ENCODE measurements around the gene AIMP1. TPM values are rescaled to one million over a fixed set of nuclear protein-coding genes. Genes with fewer than 3 reads are reported as not detected.

The AIMP1 gene
- total and polyA plus RNA-seq, 10 of the 15 experiments (the other 5 are each of a cell fraction or from before 2014, with no cell fraction given) = 18.6 to 131 (median 56.5) TPM

DNA sequence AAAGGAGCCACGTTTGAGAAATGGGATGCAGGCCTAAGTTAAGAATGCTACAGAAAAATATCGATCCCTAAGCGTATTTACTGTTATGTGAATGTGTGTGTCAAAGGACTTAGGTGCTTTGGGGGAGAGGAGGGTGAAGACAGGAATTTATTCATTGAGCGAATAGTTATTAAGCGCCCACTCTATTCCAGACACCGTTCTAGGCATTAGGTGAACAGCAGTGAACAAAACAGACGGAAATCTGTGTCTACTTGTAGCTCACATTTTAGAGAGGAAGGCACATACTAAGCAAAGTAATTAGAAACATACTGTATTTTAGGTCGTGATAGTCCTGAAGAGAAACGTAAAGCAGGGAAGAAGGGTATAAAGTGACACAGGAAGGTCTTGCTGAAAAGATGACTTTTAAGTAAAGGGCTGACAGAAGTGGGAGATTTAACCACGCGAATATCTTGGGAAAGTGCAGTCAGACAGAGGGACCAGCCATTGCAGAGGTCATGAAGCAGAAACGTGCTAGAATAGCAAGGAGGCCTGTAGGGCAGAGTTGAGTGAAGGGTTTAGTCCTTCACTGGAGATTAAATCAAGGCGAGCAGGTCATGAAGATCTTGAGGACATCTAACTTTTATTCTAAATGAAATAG lies 541 bp downstream of the AIMP1 start (continued):
- TF ChIP-seq, protein P1, sequence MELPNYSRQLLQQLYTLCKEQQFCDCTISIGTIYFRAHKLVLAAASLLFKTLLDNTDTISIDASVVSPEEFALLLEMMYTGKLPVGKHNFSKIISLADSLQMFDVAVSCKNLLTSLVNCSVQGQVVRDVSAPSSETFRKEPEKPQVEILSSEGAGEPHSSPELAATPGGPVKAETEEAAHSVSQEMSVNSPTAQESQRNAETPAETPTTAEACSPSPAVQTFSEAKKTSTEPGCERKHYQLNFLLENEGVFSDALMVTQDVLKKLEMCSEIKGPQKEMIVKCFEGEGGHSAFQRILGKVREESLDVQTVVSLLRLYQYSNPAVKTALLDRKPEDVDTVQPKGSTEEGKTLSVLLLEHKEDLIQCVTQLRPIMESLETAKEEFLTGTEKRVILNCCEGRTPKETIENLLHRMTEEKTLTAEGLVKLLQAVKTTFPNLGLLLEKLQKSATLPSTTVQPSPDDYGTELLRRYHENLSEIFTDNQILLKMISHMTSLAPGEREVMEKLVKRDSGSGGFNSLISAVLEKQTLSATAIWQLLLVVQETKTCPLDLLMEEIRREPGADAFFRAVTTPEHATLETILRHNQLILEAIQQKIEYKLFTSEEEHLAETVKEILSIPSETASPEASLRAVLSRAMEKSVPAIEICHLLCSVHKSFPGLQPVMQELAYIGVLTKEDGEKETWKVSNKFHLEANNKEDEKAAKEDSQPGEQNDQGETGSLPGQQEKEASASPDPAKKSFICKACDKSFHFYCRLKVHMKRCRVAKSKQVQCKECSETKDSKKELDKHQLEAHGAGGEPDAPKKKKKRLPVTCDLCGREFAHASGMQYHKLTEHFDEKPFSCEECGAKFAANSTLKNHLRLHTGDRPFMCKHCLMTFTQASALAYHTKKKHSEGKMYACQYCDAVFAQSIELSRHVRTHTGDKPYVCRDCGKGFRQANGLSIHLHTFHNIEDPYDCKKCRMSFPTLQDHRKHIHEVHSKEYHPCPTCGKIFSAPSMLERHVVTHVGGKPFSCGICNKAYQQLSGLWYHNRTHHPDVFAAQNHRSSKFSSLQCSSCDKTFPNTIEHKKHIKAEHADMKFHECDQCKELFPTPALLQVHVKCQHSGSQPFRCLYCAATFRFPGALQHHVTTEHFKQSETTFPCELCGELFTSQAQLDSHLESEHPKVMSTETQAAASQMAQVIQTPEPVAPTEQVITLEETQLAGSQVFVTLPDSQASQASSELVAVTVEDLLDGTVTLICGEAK (IDR thresholded peaks at IDR 0.05; ENCODE audit: borderline replicate concordance) = no peak
- TF ChIP-seq SUZ12 (IDR thresholded peaks at IDR 0.05; ENCODE audit: unreplicated experiment) (no peak), SPI1 (IDR thresholded peaks at IDR 0.05; ENCODE audit: borderline replicate concordance, insufficient read depth, low read depth, low read length) (no peak), WRNIP1 (IDR thresholded peaks at IDR 0.05; ENCODE audit: borderline replicate concordance, low read depth, low read length) (0 out of 2 replicates have a peak, but pooled peaks have one; percentile 24), FOS (IDR thresholded peaks at IDR 0.05; ENCODE audit: borderline replicate concordance, extremely low read depth, insufficient read length) (no peak)
- TF ChIP-seq, protein P2, sequence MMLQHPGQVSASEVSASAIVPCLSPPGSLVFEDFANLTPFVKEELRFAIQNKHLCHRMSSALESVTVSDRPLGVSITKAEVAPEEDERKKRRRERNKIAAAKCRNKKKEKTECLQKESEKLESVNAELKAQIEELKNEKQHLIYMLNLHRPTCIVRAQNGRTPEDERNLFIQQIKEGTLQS (IDR thresholded peaks at IDR 0.05; ENCODE audit: borderline replicate concordance, extremely low read depth, low read depth, low read length) = no peak

DNA sequence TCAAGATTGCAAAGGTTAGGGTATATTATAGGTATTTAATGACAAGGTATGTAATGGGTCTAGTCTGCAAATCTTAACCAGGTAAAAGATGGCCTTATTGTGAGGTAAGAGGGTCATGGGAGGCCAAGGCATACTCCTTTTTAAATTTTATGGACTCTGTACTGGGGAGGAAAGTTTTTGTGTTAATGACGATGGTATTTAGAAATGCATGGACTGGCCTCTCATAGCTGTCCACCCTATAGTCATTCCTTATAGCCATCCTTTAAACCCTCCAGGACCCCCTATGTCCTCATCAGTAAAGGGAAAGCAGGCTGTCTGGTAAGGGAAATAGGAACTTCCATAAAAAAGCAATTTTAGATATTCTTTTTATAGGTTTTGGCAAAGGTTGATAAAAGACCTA lies 1.5 kb downstream of the AIMP1 start:
- FAIRE-seq (no peak), ATAC-seq (no peak), DNase-seq (ENCODE audit: low read depth, low spot score) (no peak)
- Histone ChIP-seq H2AFZ (ENCODE audit: control insufficient read depth, low read depth, low read length) (no peak overlapping the region), H3K9ac (ENCODE audit: control insufficient read depth, insufficient read depth, low read length) (no peak overlapping the region), H3K27me3 (replicated peaks in 1 of 2; ENCODE audit: control insufficient read depth in 2 of 2, insufficient read depth in 2 of 2, low read length in 1 of 2) (no peaks in the 10 kb centered on the region), H3K4me3 (peak overlapping the region; percentile 83), H3K36me3 (ENCODE audit: control insufficient read depth in 2 of 2, insufficient read depth in 2 of 2, low read length in 1 of 2) (no peaks in the 10 kb centered on the region; a peak in 1 of 4 replicates), H3K79me2 (ENCODE audit: control insufficient read depth, insufficient read depth, low read length) (peaks cover 78% of the 10 kb centered on the region), H3K27ac (ENCODE audit: control insufficient read depth, insufficient read depth) (no peak overlapping the region), H4K20me1 (ENCODE audit: control insufficient read depth, insufficient read depth) (no peaks in the 10 kb centered on the region), H3K4me1 (ENCODE audit: control insufficient read depth, insufficient read depth, low read length) (no peaks in the 10 kb centered on the region; the same call in 1 of the 2 replicates), H3K4me2 (ENCODE audit: control insufficient read depth, insufficient read depth) (peak overlapping the region; percentile 78), H3K9me3 (replicated peaks; ENCODE audit: control insufficient read depth, insufficient read depth, low read length) (peaks cover 2% of the 10 kb centered on the region; the same call in 2 of the 3 replicates)
- ChIA-PET SMC1A (ENCODE audit: uncharacterized antibody, unreplicated experiment) (no interaction called here), RAD21 (ENCODE audit: unreplicated experiment) (no interaction called here), POLR2A (no interaction called here), CTCF (no interaction called here)
- in situ Hi-C loops (cut with MboI) = no loop called here
- intact Hi-C loops (cut with micrococcal nuclease; ENCODE audit: unreplicated experiment) = no loop called here
- 65% methylated on average over 1 of the region's 1 CpG for WGBS (ENCODE audit: insufficient coverage, insufficient replicate concordance, low lambda C conversion rate, missing lambda C conversion rate)
- no TSS peak for BruUV-seq (replicated peaks)
- TF ChIP-seq, protein P3, sequence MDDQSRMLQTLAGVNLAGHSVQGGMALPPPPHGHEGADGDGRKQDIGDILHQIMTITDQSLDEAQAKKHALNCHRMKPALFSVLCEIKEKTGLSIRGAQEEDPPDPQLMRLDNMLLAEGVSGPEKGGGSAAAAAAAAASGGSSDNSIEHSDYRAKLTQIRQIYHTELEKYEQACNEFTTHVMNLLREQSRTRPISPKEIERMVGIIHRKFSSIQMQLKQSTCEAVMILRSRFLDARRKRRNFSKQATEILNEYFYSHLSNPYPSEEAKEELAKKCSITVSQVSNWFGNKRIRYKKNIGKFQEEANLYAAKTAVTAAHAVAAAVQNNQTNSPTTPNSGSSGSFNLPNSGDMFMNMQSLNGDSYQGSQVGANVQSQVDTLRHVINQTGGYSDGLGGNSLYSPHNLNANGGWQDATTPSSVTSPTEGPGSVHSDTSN (IDR thresholded peaks at IDR 0.05; ENCODE audit: insufficient replicate concordance, low read depth, low read length) = no peak
- no peak for TF ChIP-seq HCFC1 (IDR thresholded peaks at IDR 0.05; ENCODE audit: low read length)
- TF ChIP-seq, protein P4, sequence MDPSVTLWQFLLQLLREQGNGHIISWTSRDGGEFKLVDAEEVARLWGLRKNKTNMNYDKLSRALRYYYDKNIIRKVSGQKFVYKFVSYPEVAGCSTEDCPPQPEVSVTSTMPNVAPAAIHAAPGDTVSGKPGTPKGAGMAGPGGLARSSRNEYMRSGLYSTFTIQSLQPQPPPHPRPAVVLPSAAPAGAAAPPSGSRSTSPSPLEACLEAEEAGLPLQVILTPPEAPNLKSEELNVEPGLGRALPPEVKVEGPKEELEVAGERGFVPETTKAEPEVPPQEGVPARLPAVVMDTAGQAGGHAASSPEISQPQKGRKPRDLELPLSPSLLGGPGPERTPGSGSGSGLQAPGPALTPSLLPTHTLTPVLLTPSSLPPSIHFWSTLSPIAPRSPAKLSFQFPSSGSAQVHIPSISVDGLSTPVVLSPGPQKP (IDR thresholded peaks at IDR 0.05; ENCODE audit: low read depth, low read length) = no peak
- TF ChIP-seq, protein P5, sequence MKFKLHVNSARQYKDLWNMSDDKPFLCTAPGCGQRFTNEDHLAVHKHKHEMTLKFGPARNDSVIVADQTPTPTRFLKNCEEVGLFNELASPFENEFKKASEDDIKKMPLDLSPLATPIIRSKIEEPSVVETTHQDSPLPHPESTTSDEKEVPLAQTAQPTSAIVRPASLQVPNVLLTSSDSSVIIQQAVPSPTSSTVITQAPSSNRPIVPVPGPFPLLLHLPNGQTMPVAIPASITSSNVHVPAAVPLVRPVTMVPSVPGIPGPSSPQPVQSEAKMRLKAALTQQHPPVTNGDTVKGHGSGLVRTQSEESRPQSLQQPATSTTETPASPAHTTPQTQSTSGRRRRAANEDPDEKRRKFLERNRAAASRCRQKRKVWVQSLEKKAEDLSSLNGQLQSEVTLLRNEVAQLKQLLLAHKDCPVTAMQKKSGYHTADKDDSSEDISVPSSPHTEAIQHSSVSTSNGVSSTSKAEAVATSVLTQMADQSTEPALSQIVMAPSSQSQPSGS (IDR thresholded peaks at IDR 0.05; ENCODE audit: low read length) = no peak
